HAP-1 (cell line): ENCODE results near the gene GNB1L.

Source experiments
- DNase-seq, 2 experiments: peaks; one replicate each; pipeline ENCODE4 v3.0.0-alpha.2; 2016 to 2020; ENCODE audit warnings: low spot score in 2 of 2
- H3K27me3 ChIP-seq: fragments of 250-450 bp; sonication (Bioruptor Pico); 2 replicates; pipeline ENCODE4 v1.5.1; 2020; ENCODE audit warnings: low read depth, mild to moderate bottlenecking, moderate library complexity
- H3K36me3 ChIP-seq: fragments of 250-450 bp; sonication (Bioruptor Pico); replicated peaks from 2 replicates; pipeline ENCODE4 v1.5.1; 2020; ENCODE audit warnings: mild to moderate bottlenecking
- H3K4me1 ChIP-seq: fragments of 250-450 bp; sonication (Bioruptor Pico); 2 replicates; pipeline ENCODE4 v1.5.1; 2020; ENCODE audit warnings: mild to moderate bottlenecking
- H3K4me3 ChIP-seq: fragments of 250-450 bp; sonication (Bioruptor Pico); 2 replicates; pipeline ENCODE4 v1.5.1; 2020; ENCODE audit warnings: mild to moderate bottlenecking, moderate library complexity
- H3K9me3 ChIP-seq: fragments of 250-450 bp; sonication (Bioruptor Pico); 2 replicates; pipeline ENCODE4 v1.5.1; 2020; ENCODE audit warnings: mild to moderate bottlenecking, moderate library complexity
- in situ Hi-C: fragments of 300-500 bp; cut with MboI; formaldehyde crosslinking; loops from 3 replicates; pipeline ENCODE4 v1.14.3; 2020; ENCODE audit warnings: low sequenced_read_pairs, inconsistent platforms, mixed read lengths

Gene GNB1L

GRCh38 chr22:19854778-19855503 lies at the start of gene GNB1L, which contains the start of gene RTL10:
Gene GNB1L, minus strand, starts transcription at chr22:19854874. Its CDS starts 33,519 bp downstream, at chr22:19821355.
Gene RTL10, minus strand, starts transcription at chr22:19854874. Its CDS starts 2,613 bp downstream, at chr22:19852261.
- peak within 1 kb of the TSS; percentile 83 for H3K4me3 ChIP-seq
- in situ Hi-C loops: loop anchor here (25.0 kb wide), 1 partner anchor 418 kb away; the partner anchor contains the start of genes C22orf39, HIRA and MRPL40
- no peaks in the 10 kb centered on the region for H3K9me3 ChIP-seq
- H3K27me3 ChIP-seq: no peaks in the 10 kb centered on the region
- H3K4me1 ChIP-seq: peaks cover 12% of the 10 kb centered on the region
- peak; percentile 95 to 97 for DNase-seq
- H3K36me3 ChIP-seq: peaks cover 29% of the 10 kb centered on the region

- H3K36me3 ChIP-seq: no peaks in the 10 kb centered on the region
- no peak for DNase-seq
- in situ Hi-C loops: no loop called here
These were observed 49.6 kb upstream of the GNB1L start for GRCh38 chr22:19904174-19904856.

GRCh38 chr22:19903513-19903912 lies 48.8 kb upstream of the GNB1L start:
- no peak for DNase-seq
- in situ Hi-C loops: no loop called here
- H3K9me3 ChIP-seq: no peaks in the 10 kb centered on the region
- no peak overlapping the region for H3K4me3 ChIP-seq
- H3K4me1 ChIP-seq: no peaks in the 10 kb centered on the region
- H3K36me3 ChIP-seq: no peaks in the 10 kb centered on the region
- H3K27me3 ChIP-seq: no peaks in the 10 kb centered on the region

More at GRCh38 chr22:19904174-19904856, 49.6 kb upstream of the GNB1L start:
- Histone ChIP-seq H3K4me3 (no peak overlapping the region), H3K27me3 (no peaks in the 10 kb centered on the region), H3K9me3 (no peaks in the 10 kb centered on the region), H3K4me1 (no peaks in the 10 kb centered on the region)

- Histone ChIP-seq H3K36me3 (no peaks in the 10 kb centered on the region), H3K4me3 (no peak overlapping the region), H3K9me3 (no peaks in the 10 kb centered on the region), H3K27me3 (no peaks in the 10 kb centered on the region), H3K4me1 (no peaks in the 10 kb centered on the region)
- in situ Hi-C loops: no loop called here
- no peak for DNase-seq
These were observed 48.4 kb upstream of the GNB1L start for GRCh38 chr22:19903031-19903430.

GRCh38 chr22:19902245-19902715 lies 47.6 kb upstream of the GNB1L start:
- DNase-seq: no peak
- H3K4me1 ChIP-seq: no peaks in the 10 kb centered on the region
- H3K4me3 ChIP-seq: no peak overlapping the region
- no peaks in the 10 kb centered on the region for H3K36me3 ChIP-seq
- no peaks in the 10 kb centered on the region for H3K9me3 ChIP-seq
- in situ Hi-C loops: no loop called here
- no peaks in the 10 kb centered on the region for H3K27me3 ChIP-seq

- Histone ChIP-seq H3K27me3 (no peaks in the 10 kb centered on the region), H3K9me3 (no peaks in the 10 kb centered on the region), H3K4me1 (no peaks in the 10 kb centered on the region), H3K4me3 (no peak overlapping the region), H3K36me3 (no peaks in the 10 kb centered on the region)
- DNase-seq: no peak
- in situ Hi-C loops: no loop called here
These were observed 47.0 kb upstream of the GNB1L start for GRCh38 chr22:19901577-19902244.

- no peaks in the 10 kb centered on the region for H3K4me1 ChIP-seq
- H3K36me3 ChIP-seq: no peaks in the 10 kb centered on the region
- H3K4me3 ChIP-seq: no peak overlapping the region
- in situ Hi-C loops: no loop called here
- H3K27me3 ChIP-seq: no peaks in the 10 kb centered on the region
- H3K9me3 ChIP-seq: no peaks in the 10 kb centered on the region
- no peak for DNase-seq
These were observed 46.2 kb upstream of the GNB1L start for GRCh38 chr22:19900707-19901436.

- DNase-seq: no peak
- Histone ChIP-seq H3K4me1 (no peaks in the 10 kb centered on the region), H3K9me3 (no peaks in the 10 kb centered on the region), H3K27me3 (no peaks in the 10 kb centered on the region), H3K4me3 (no peak overlapping the region), H3K36me3 (no peaks in the 10 kb centered on the region; the same call in 1 of the 2 replicates)
- in situ Hi-C loops: no loop called here
These were observed 44.3 kb upstream of the GNB1L start for GRCh38 chr22:19898831-19899567.

GRCh38 chr22:19898145-19898544 lies 43.5 kb upstream of the GNB1L start:
- Histone ChIP-seq H3K4me1 (no peaks in the 10 kb centered on the region), H3K4me3 (no peak overlapping the region), H3K9me3 (no peaks in the 10 kb centered on the region), H3K36me3 (no peaks in the 10 kb centered on the region; the same call in 1 of the 2 replicates), H3K27me3 (no peaks in the 10 kb centered on the region)
- no peak for DNase-seq
- in situ Hi-C loops: no loop called here

- H3K4me3 ChIP-seq: no peak overlapping the region
- in situ Hi-C loops: no loop called here
- no peak for DNase-seq
- no peaks in the 10 kb centered on the region for H3K4me1 ChIP-seq
- no peaks in the 10 kb centered on the region for H3K9me3 ChIP-seq
- H3K36me3 ChIP-seq: no peaks in the 10 kb centered on the region; the same call in 1 of the 2 replicates
- no peaks in the 10 kb centered on the region for H3K27me3 ChIP-seq
These were observed 43.1 kb upstream of the GNB1L start for GRCh38 chr22:19897726-19898125.

GRCh38 chr22:19896665-19897355 lies 42.1 kb upstream of the GNB1L start:
- Histone ChIP-seq H3K27me3 (no peaks in the 10 kb centered on the region), H3K9me3 (no peaks in the 10 kb centered on the region), H3K4me3 (no peak overlapping the region), H3K4me1 (peaks cover 1% of the 10 kb centered on the region), H3K36me3 (no peaks in the 10 kb centered on the region; the same call in 1 of the 2 replicates)
- DNase-seq: no peak
- in situ Hi-C loops: no loop called here

GRCh38 chr22:19895160-19895849 lies 40.6 kb upstream of the GNB1L start:
- no peak for DNase-seq
- no peaks in the 10 kb centered on the region; the same call in 1 of the 2 replicates for H3K36me3 ChIP-seq
- peaks cover 7% of the 10 kb centered on the region for H3K4me1 ChIP-seq
- in situ Hi-C loops: no loop called here
- no peaks in the 10 kb centered on the region for H3K27me3 ChIP-seq
- no peak overlapping the region for H3K4me3 ChIP-seq
- H3K9me3 ChIP-seq: no peaks in the 10 kb centered on the region
